Measurements from ENCODE around the gene EIPR1.
"Not testable (repeated sequence)": the region's sequence is repeated elsewhere in the genome, so short reads cannot be mapped to it uniquely, and the experiment has no call there.

EIPR1 gene

GRCh38 chr2:3181416-3182010, 196.1 kb downstream of the EIPR1 start:
- Histone ChIP-seq H3K4me2 (ENCODE audit: low read depth, low read length, poor library complexity, severe bottlenecking) (no peak overlapping the region), H3F3A (ENCODE audit: insufficient read depth) (no peaks in the 10 kb centered on the region), H3K27ac (ENCODE audit: low read depth, low read length) (no peak overlapping the region), H3K9me3 (ENCODE audit: insufficient read depth, low read length) (no peaks in the 10 kb centered on the region), H3K36me3 (ENCODE audit: low read length) (no peaks in the 10 kb centered on the region), H3K79me2 (ENCODE audit: insufficient read depth, low read length) (no peaks in the 10 kb centered on the region), H3K4me3 (ENCODE audit: insufficient read depth, low read length, poor library complexity, severe bottlenecking) (no peak overlapping the region), H4K20me1 (ENCODE audit: low read depth, low read length) (no peaks in the 10 kb centered on the region), H3K9ac (ENCODE audit: low read length) (no peak overlapping the region), H3K27me3 (ENCODE audit: low read length) (no peaks in the 10 kb centered on the region), H3K9me2 (replicated peaks; ENCODE audit: insufficient read depth, low read length) (no peaks in the 10 kb centered on the region), H2AFZ (ENCODE audit: low read depth, low read length, severe bottlenecking) (no peak overlapping the region)
- TF ChIP-seq EZH2phosphoT487 (conservative IDR thresholded peaks at IDR 0.05; ENCODE audit: low read length) (no peak), CTCF (IDR thresholded peaks at IDR 0.05; ENCODE audit: insufficient read depth, low read length, poor library complexity, severe bottlenecking) (no peak)

GRCh38 chr2:3180909-3181221, 196.8 kb downstream of the EIPR1 start:
- H3F3A ChIP-seq (ENCODE audit: insufficient read depth); H3K79me2 ChIP-seq (ENCODE audit: insufficient read depth, low read length); H3K9me3 ChIP-seq (ENCODE audit: insufficient read depth, low read length); H3K27me3 ChIP-seq (ENCODE audit: low read length); H3K36me3 ChIP-seq (ENCODE audit: low read length); H3K27ac ChIP-seq (ENCODE audit: low read depth, low read length); H3K4me2 ChIP-seq (ENCODE audit: low read depth, low read length, poor library complexity, severe bottlenecking); H4K20me1 ChIP-seq (ENCODE audit: low read depth, low read length); H3K9ac ChIP-seq (ENCODE audit: low read length); H2AFZ ChIP-seq (ENCODE audit: low read depth, low read length, severe bottlenecking); H3K9me2 ChIP-seq (replicated peaks; ENCODE audit: insufficient read depth, low read length); H3K4me3 ChIP-seq (ENCODE audit: insufficient read depth, low read length, poor library complexity, severe bottlenecking): not testable (repeated sequence)

GRCh38 chr2:3180082-3180908, 197.3 kb downstream of the EIPR1 start:
- Histone ChIP-seq H3K4me3 (ENCODE audit: insufficient read depth, low read length, poor library complexity, severe bottlenecking) (no peak overlapping the region), H3K27ac (ENCODE audit: low read depth, low read length) (no peak overlapping the region), H3K27me3 (ENCODE audit: low read length) (no peaks in the 10 kb centered on the region), H3K9me3 (ENCODE audit: insufficient read depth, low read length) (no peaks in the 10 kb centered on the region), H3K4me2 (ENCODE audit: low read depth, low read length, poor library complexity, severe bottlenecking) (no peak overlapping the region), H3K9me2 (replicated peaks; ENCODE audit: insufficient read depth, low read length) (no peaks in the 10 kb centered on the region), H3K36me3 (ENCODE audit: low read length) (no peaks in the 10 kb centered on the region), H3K79me2 (ENCODE audit: insufficient read depth, low read length) (no peaks in the 10 kb centered on the region), H3F3A (ENCODE audit: insufficient read depth) (no peaks in the 10 kb centered on the region), H3K9ac (ENCODE audit: low read length) (no peak overlapping the region), H4K20me1 (ENCODE audit: low read depth, low read length) (no peaks in the 10 kb centered on the region), H2AFZ (ENCODE audit: low read depth, low read length, severe bottlenecking) (no peak overlapping the region)
- TF ChIP-seq CTCF (IDR thresholded peaks at IDR 0.05; ENCODE audit: insufficient read depth, low read length, poor library complexity, severe bottlenecking) (no peak), EZH2phosphoT487 (conservative IDR thresholded peaks at IDR 0.05; ENCODE audit: low read length) (no peak)

- no peaks in the 10 kb centered on the region for H3K36me3 ChIP-seq (ENCODE audit: low read length)
- H3K27ac ChIP-seq (ENCODE audit: low read depth, low read length), result no peak overlapping the region
- no peaks in the 10 kb centered on the region for H4K20me1 ChIP-seq (ENCODE audit: low read depth, low read length)
- H3K27me3 ChIP-seq (ENCODE audit: low read length), result no peaks in the 10 kb centered on the region
- H3K9ac ChIP-seq (ENCODE audit: low read length), result no peak overlapping the region
- no peaks in the 10 kb centered on the region for H3K9me3 ChIP-seq (ENCODE audit: insufficient read depth, low read length)
- no peaks in the 10 kb centered on the region for H3K9me2 ChIP-seq (replicated peaks; ENCODE audit: insufficient read depth, low read length)
- TF ChIP-seq EZH2phosphoT487 (conservative IDR thresholded peaks at IDR 0.05; ENCODE audit: low read length) (no peak), CTCF (IDR thresholded peaks at IDR 0.05; ENCODE audit: insufficient read depth, low read length, poor library complexity, severe bottlenecking) (no peak)
- no peaks in the 10 kb centered on the region for H3K79me2 ChIP-seq (ENCODE audit: insufficient read depth, low read length)
- H3K4me2 ChIP-seq (ENCODE audit: low read depth, low read length, poor library complexity, severe bottlenecking), result no peak overlapping the region
- no peak overlapping the region for H2AFZ ChIP-seq (ENCODE audit: low read depth, low read length, severe bottlenecking)
- H3K4me3 ChIP-seq (ENCODE audit: insufficient read depth, low read length, poor library complexity, severe bottlenecking), result no peak overlapping the region
- no peaks in the 10 kb centered on the region for H3F3A ChIP-seq (ENCODE audit: insufficient read depth)
Observed at GRCh38 chr2:3179626-3180025, 198.0 kb downstream of the EIPR1 start.
